ENCODE data around the gene C4B. TPM values are rescaled to one million over a fixed set of nuclear protein-coding genes. Genes with fewer than 3 reads are reported as not detected.

The C4B gene
- total and polyA plus RNA-seq, 9 of the 15 experiments (the other 6 are each of a cell fraction or from before 2014, with no cell fraction given) = 0.32 to 8.8 (median 5.4) TPM

DNA sequence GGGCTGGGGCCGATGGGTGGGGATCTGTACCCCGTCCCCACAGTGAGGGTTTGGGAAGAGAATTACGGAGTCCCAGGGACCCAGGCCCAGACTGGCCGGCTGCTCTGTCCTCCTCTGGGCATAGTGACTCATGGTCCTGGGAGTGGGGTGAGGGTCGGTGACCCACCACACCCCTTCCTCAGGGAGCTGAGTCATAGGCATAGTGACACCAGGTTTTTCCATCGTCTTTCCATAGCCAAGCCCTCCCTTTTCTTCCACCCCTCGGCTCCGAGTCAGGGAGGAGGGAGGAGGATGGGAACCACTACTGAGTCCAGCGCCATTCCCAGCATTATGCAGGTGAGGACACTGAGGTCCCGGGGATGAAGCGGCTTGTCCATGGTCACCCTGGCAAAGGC lies 32.5 kb downstream of the C4B start (continued):
- TF ChIP-seq, protein P1, sequence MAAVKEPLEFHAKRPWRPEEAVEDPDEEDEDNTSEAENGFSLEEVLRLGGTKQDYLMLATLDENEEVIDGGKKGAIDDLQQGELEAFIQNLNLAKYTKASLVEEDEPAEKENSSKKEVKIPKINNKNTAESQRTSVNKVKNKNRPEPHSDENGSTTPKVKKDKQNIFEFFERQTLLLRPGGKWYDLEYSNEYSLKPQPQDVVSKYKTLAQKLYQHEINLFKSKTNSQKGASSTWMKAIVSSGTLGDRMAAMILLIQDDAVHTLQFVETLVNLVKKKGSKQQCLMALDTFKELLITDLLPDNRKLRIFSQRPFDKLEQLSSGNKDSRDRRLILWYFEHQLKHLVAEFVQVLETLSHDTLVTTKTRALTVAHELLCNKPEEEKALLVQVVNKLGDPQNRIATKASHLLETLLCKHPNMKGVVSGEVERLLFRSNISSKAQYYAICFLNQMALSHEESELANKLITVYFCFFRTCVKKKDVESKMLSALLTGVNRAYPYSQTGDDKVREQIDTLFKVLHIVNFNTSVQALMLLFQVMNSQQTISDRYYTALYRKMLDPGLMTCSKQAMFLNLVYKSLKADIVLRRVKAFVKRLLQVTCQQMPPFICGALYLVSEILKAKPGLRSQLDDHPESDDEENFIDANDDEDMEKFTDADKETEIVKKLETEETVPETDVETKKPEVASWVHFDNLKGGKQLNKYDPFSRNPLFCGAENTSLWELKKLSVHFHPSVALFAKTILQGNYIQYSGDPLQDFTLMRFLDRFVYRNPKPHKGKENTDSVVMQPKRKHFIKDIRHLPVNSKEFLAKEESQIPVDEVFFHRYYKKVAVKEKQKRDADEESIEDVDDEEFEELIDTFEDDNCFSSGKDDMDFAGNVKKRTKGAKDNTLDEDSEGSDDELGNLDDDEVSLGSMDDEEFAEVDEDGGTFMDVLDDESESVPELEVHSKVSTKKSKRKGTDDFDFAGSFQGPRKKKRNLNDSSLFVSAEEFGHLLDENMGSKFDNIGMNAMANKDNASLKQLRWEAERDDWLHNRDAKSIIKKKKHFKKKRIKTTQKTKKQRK (IDR thresholded peaks at IDR 0.05; ENCODE audit: borderline replicate concordance, low read depth, low read length) = no peak
- TF ChIP-seq JUND (IDR thresholded peaks at IDR 0.05; ENCODE audit: borderline replicate concordance, low read depth, low read length) (peak; percentile 75; the same call in 1 of the 2 replicates), JUND (tag; IDR thresholded peaks at IDR 0.05; ENCODE audit: borderline replicate concordance, low read depth, low read length) (no peak; the same call in 2 of the 3 replicates), ZNF175 (CRISPR knock-in tag; IDR thresholded peaks at IDR 0.05; ENCODE audit: low read depth) (no peak), ZC3H11A (IDR thresholded peaks at IDR 0.05; ENCODE audit: low read depth, low read length) (no peak), DPF2 (IDR thresholded peaks at IDR 0.05) (peak; percentile 39; the same call in 1 of the 2 replicates), NFXL1 (CRISPR knock-in tag; IDR thresholded peaks at IDR 0.05) (no peak), NFE2 (IDR thresholded peaks at IDR 0.05; ENCODE audit: low read depth) (peak; percentile 57), KDM5B (IDR thresholded peaks at IDR 0.05; ENCODE audit: insufficient replicate concordance, low read depth, low read length) (no peak), FOS (IDR thresholded peaks at IDR 0.05; ENCODE audit: extremely low read depth, insufficient read length) (peak; percentile 40), ZNF717 (CRISPR knock-in tag; IDR thresholded peaks at IDR 0.05) (no peak), BRCA1 (IDR thresholded peaks at IDR 0.05) (no peak), BRCA1 (CRISPR knock-in tag; IDR thresholded peaks at IDR 0.05) (0 out of 2 replicates have a peak, but pooled peaks have one; percentile 67), ZNF263 (CRISPR knock-in tag; IDR thresholded peaks at IDR 0.05; ENCODE audit: borderline replicate concordance) (peak; percentile 55)
- TF ChIP-seq, protein P2, sequence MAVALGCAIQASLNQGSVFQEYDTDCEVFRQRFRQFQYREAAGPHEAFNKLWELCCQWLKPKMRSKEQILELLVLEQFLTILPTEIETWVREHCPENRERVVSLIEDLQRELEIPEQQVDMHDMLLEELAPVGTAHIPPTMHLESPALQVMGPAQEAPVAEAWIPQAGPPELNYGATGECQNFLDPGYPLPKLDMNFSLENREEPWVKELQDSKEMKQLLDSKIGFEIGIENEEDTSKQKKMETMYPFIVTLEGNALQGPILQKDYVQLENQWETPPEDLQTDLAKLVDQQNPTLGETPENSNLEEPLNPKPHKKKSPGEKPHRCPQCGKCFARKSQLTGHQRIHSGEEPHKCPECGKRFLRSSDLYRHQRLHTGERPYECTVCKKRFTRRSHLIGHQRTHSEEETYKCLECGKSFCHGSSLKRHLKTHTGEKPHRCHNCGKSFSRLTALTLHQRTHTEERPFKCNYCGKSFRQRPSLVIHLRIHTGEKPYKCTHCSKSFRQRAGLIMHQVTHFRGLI (CRISPR knock-in tag; IDR thresholded peaks at IDR 0.05) = no peak
- TF ChIP-seq, protein P3, sequence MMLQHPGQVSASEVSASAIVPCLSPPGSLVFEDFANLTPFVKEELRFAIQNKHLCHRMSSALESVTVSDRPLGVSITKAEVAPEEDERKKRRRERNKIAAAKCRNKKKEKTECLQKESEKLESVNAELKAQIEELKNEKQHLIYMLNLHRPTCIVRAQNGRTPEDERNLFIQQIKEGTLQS (IDR thresholded peaks at IDR 0.05) = peak; percentile 89
- TF ChIP-seq, protein P3 (CRISPR knock-in tag; conservative IDR thresholded peaks at IDR 0.05) = no peak

Data from K562 (cell line).